Mesendoderm (in vitro differentiated cells): Measurements from ENCODE around the gene CGB2.
"Not testable (repeated sequence)": the region's sequence is repeated elsewhere in the genome, so short reads cannot be mapped to it uniquely, and the experiment has no call there.

Experiments
- DNase-seq: peaks from one replicate; pipeline ENCODE4 v3.0.0; 2013
- H2AK5ac ChIP-seq: 2 replicates; pipeline ENCODE4 v1.6.1; 2013; ENCODE audit warnings: low read length, inconsistent platforms
- H2BK120ac ChIP-seq: 2 replicates; pipeline ENCODE4 v1.6.1; 2013; ENCODE audit warnings: low read depth, mild to moderate bottlenecking, low read length, moderate library complexity, mixed read lengths
- H2BK15ac ChIP-seq: replicated peaks from 2 replicates; pipeline ENCODE4 v1.6.1; 2013; ENCODE audit warnings: low read depth, mild to moderate bottlenecking, moderate library complexity
- H2BK5ac ChIP-seq: 2 replicates; pipeline ENCODE4 v1.6.1; 2013; ENCODE audit warnings: low read length, inconsistent platforms
- H3K18ac ChIP-seq: 2 replicates; pipeline ENCODE4 v1.6.1; 2013; ENCODE audit warnings: mild to moderate bottlenecking, low read length, mixed read lengths
- H3K23ac ChIP-seq: one replicate; pipeline ENCODE4 v1.6.1; 2013; ENCODE audit warnings: low read length
- H3K27ac ChIP-seq: 2 replicates; pipeline ENCODE4 v1.5.1; 2013; ENCODE audit warnings: low read depth, mild to moderate bottlenecking, inconsistent platforms, low read length, moderate library complexity
- H3K27me3 ChIP-seq: 2 replicates; pipeline ENCODE4 v1.6.1; 2013; ENCODE audit warnings: low read length, control low read depth, mild to moderate bottlenecking, inconsistent platforms; ENCODE audit not compliant: insufficient read depth, poor library complexity
- H3K36me3 ChIP-seq: 2 replicates; pipeline ENCODE4 v1.6.1; 2013; ENCODE audit warnings: low read length, inconsistent platforms; ENCODE audit not compliant: control insufficient read depth, insufficient read depth
- H3K4ac ChIP-seq: one replicate; pipeline ENCODE4 v1.6.1; 2013; ENCODE audit warnings: low read depth, mild to moderate bottlenecking, low read length, moderate library complexity
- H3K4me1 ChIP-seq: 2 replicates; pipeline ENCODE4 v1.6.1; 2013; ENCODE audit warnings: low read depth, low read length, inconsistent platforms; ENCODE audit not compliant: control insufficient read depth
- H3K4me2 ChIP-seq: 2 replicates; pipeline ENCODE4 v1.6.1; 2013; ENCODE audit warnings: low read length
- H3K4me3 ChIP-seq: 2 replicates; pipeline ENCODE4 v1.5.1; 2013; ENCODE audit warnings: mild to moderate bottlenecking, low read length
- H3K56ac ChIP-seq: one replicate; pipeline ENCODE4 v1.6.1; 2013; ENCODE audit warnings: low read length
- H3K79me1 ChIP-seq: 2 replicates; pipeline ENCODE4 v1.6.1; 2013; ENCODE audit warnings: low read length, inconsistent platforms
- H3K79me2 ChIP-seq: 2 replicates; pipeline ENCODE4 v1.6.1; 2013; ENCODE audit warnings: mild to moderate bottlenecking, low read length; ENCODE audit not compliant: control insufficient read depth, insufficient read depth
- H3K9ac ChIP-seq: 2 replicates; pipeline ENCODE4 v1.6.1; 2013; ENCODE audit warnings: low read length, inconsistent platforms
- H4K5ac ChIP-seq: one replicate; pipeline ENCODE4 v1.6.1; 2013; ENCODE audit warnings: low read length
- H4K8ac ChIP-seq: one replicate; pipeline ENCODE4 v1.6.1; 2013; ENCODE audit warnings: low read depth, mild to moderate bottlenecking, control low read depth, low read length, moderate library complexity
- WGBS: extraction: QIAGEN DNeasy Blood & Tissue Kit; methylation state at CpG from one replicate; pipeline ENCODE4 v1.1.7; 2013; ENCODE audit warnings: low lambda C conversion rate, missing lambda C conversion rate; ENCODE audit not compliant: insufficient coverage; ENCODE audit errors: extremely low coverage; 5-methylcytosine and 5-hydroxymethylcytosine counted together

CGB2 gene

GRCh38 chr19:49018388-49019241 lies 13.1 kb upstream of the CGB2 start:
- DNase-seq, H3K79me2 ChIP-seq, H2BK15ac ChIP-seq, H3K18ac ChIP-seq, H2AK5ac ChIP-seq, H3K79me1 ChIP-seq, H3K36me3 ChIP-seq, H2BK5ac ChIP-seq, H3K4me3 ChIP-seq, H3K4me1 ChIP-seq, H4K5ac ChIP-seq, H3K27ac ChIP-seq, H3K4ac ChIP-seq, H3K27me3 ChIP-seq, H3K4me2 ChIP-seq, H3K23ac ChIP-seq, H2BK120ac ChIP-seq, H4K8ac ChIP-seq: not testable (repeated sequence)
- H3K56ac ChIP-seq = peak overlapping the region; percentile 60
- peak overlapping the region; percentile 57 for H3K9ac ChIP-seq
- no CpG with 5 or more reads among the region's 50 CpGs for WGBS

GRCh38 chr19:49019242-49019932 lies 12.3 kb upstream of the CGB2 start:
- no peaks in the 10 kb centered on the region for H3K79me1 ChIP-seq
- no peaks in the 10 kb centered on the region for H3K27me3 ChIP-seq
- H3K9ac ChIP-seq = no peak overlapping the region
- no peak overlapping the region for H4K5ac ChIP-seq
- H2BK5ac ChIP-seq = no peak overlapping the region
- no peak overlapping the region for H4K8ac ChIP-seq
- no peak overlapping the region for H3K4me3 ChIP-seq
- no peak overlapping the region for H2AK5ac ChIP-seq
- no peaks in the 10 kb centered on the region for H3K4me1 ChIP-seq
- H3K23ac ChIP-seq = no peak overlapping the region
- H3K18ac ChIP-seq = no peak overlapping the region
- no peak overlapping the region for H3K4me2 ChIP-seq
- H2BK15ac ChIP-seq = no peak overlapping the region
- DNase-seq = peak; percentile 57
- H3K27ac ChIP-seq = no peak overlapping the region
- no CpG with 5 or more reads among the region's 41 CpGs for WGBS
- H3K4ac ChIP-seq = no peak overlapping the region
- H3K56ac ChIP-seq = peak overlapping the region; percentile 42
- no peaks in the 10 kb centered on the region for H3K79me2 ChIP-seq
- H3K36me3 ChIP-seq = no peaks in the 10 kb centered on the region
- H2BK120ac ChIP-seq = no peak overlapping the region

- no peak overlapping the region for H3K56ac ChIP-seq
- no peak overlapping the region for H3K4me2 ChIP-seq
- H4K8ac ChIP-seq = no peak overlapping the region
- no peaks in the 10 kb centered on the region for H3K79me1 ChIP-seq
- H3K36me3 ChIP-seq = no peaks in the 10 kb centered on the region
- H3K18ac ChIP-seq = no peak overlapping the region
- no peak overlapping the region for H3K9ac ChIP-seq
- no peak overlapping the region for H2BK5ac ChIP-seq
- H3K4me3 ChIP-seq = no peak overlapping the region
- H2BK120ac ChIP-seq = no peak overlapping the region
- H4K5ac ChIP-seq = no peak overlapping the region
- H3K4me1 ChIP-seq = no peaks in the 10 kb centered on the region
- no peak overlapping the region for H3K4ac ChIP-seq
- no peak overlapping the region for H2AK5ac ChIP-seq
- no peaks in the 10 kb centered on the region for H3K27me3 ChIP-seq
- H3K79me2 ChIP-seq = no peaks in the 10 kb centered on the region
- H2BK15ac ChIP-seq = no peak overlapping the region
- peak; percentile 53 for DNase-seq
- H3K23ac ChIP-seq = no peak overlapping the region
- no CpG with 5 or more reads among the region's 11 CpGs for WGBS
- no peak overlapping the region for H3K27ac ChIP-seq
Measured at GRCh38 chr19:49020342-49020741, 11.3 kb upstream of the CGB2 start.

- Histone ChIP-seq H3K4me2 (no peak overlapping the region), H3K36me3 (no peaks in the 10 kb centered on the region), H3K56ac (no peak overlapping the region), H2BK15ac (no peak overlapping the region), H3K79me2 (no peaks in the 10 kb centered on the region), H3K9ac (no peak overlapping the region), H2BK120ac (no peak overlapping the region), H3K23ac (no peak overlapping the region), H3K27me3 (no peaks in the 10 kb centered on the region), H3K27ac (no peak overlapping the region), H4K5ac (no peak overlapping the region), H2BK5ac (no peak overlapping the region), H3K79me1 (no peaks in the 10 kb centered on the region), H3K4me1 (no peaks in the 10 kb centered on the region), H2AK5ac (no peak overlapping the region), H3K4ac (no peak overlapping the region), H4K8ac (no peak overlapping the region), H3K4me3 (no peak overlapping the region), H3K18ac (no peak overlapping the region)
- no peak for DNase-seq
- no CpG with 5 or more reads among the region's 16 CpGs for WGBS
Measured at GRCh38 chr19:49020931-49021895, 10.5 kb upstream of the CGB2 start.

- DNase-seq = no peak
- no peak overlapping the region for H3K56ac ChIP-seq
- no peak overlapping the region for H3K18ac ChIP-seq
- no peaks in the 10 kb centered on the region for H3K79me1 ChIP-seq
- no peak overlapping the region for H3K27ac ChIP-seq
- no peaks in the 10 kb centered on the region for H3K79me2 ChIP-seq
- no peak overlapping the region for H3K23ac ChIP-seq
- H3K36me3 ChIP-seq = no peaks in the 10 kb centered on the region
- no peak overlapping the region for H4K8ac ChIP-seq
- no peak overlapping the region for H2BK120ac ChIP-seq
- H3K4me1 ChIP-seq = no peaks in the 10 kb centered on the region
- no peak overlapping the region for H2BK15ac ChIP-seq
- H2AK5ac ChIP-seq = no peak overlapping the region
- H4K5ac ChIP-seq = no peak overlapping the region
- H3K4me2 ChIP-seq = no peak overlapping the region
- H3K4ac ChIP-seq = no peak overlapping the region
- no peak overlapping the region for H3K4me3 ChIP-seq
- H3K27me3 ChIP-seq = no peaks in the 10 kb centered on the region
- no peak overlapping the region for H3K9ac ChIP-seq
- WGBS = no CpG with 5 or more reads among the region's 9 CpGs
- H2BK5ac ChIP-seq = no peak overlapping the region
Measured at GRCh38 chr19:49022116-49022515, 9.6 kb upstream of the CGB2 start.
